Superior temporal gyrus (tissue), 1 donor: ENCODE measurements around the gene PHACTR4.
"Not testable (repeated sequence)": the region's sequence is repeated elsewhere in the genome, so short reads cannot be mapped to it uniquely, and the experiment has no call there.

Experiments used
- DNase-seq: peaks from one replicate; pipeline ENCODE4 v3.0.0-alpha.2; 2016; ENCODE audit errors: extremely low spot score

PHACTR4 gene

DNA sequence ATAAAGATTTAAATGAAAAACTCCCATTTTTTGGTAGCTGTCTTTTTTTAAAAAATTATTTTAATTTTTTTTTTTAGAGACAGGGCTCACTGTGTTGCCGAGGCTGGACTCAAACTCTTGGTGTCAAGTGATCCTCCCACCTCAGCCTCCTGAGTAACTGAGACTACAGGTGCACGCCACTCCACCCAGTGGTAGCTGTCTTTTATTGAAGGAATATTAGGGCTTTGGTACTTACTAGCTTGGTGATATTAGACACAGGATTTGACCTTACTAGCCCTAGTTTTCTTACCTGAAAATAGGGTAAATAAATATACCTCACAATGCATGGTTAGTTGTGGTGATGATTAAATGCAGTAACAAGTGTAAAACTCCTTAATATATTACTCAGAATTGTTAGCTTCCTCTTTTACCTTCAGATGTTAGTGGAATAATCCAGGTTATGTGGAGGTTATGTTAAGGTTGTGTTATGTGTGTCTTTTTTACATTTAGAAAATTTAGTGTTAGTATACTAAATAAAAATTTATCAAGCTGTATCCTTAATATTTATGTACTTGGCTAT is 66.8 kb downstream of the PHACTR4 start:
- no peak for DNase-seq

DNA sequence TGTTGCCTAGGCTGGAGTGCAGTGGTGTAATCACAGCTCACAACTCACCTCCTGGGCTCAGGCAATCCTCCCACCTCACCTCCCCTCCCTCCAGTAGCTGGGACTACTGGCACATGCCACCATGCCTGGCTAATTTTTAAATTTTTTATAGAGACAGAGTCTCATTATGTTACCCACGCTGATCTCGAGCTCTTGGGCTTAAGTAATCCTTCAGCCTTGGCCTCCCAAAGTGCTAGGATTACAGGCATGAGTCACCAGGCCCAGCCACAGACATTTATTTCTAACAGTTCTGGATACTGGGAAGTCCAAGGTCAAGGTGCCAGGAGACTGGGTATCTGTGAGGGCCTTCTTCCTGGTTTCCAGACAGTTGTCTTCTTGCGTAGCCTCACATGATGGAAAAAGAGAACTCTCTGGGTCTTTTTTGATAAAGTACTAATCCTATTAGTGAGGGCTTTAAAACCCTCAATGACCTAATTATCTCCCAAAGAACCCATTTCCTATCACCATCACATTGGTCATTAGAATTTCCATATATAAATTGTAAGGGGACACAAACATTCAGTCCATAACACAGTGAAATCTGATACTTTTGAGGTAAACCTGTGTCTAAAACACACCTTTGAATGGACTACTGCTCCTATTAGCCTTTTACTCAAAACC is 67.9 kb downstream of the PHACTR4 start:
- DNase-seq = no peak

DNA sequence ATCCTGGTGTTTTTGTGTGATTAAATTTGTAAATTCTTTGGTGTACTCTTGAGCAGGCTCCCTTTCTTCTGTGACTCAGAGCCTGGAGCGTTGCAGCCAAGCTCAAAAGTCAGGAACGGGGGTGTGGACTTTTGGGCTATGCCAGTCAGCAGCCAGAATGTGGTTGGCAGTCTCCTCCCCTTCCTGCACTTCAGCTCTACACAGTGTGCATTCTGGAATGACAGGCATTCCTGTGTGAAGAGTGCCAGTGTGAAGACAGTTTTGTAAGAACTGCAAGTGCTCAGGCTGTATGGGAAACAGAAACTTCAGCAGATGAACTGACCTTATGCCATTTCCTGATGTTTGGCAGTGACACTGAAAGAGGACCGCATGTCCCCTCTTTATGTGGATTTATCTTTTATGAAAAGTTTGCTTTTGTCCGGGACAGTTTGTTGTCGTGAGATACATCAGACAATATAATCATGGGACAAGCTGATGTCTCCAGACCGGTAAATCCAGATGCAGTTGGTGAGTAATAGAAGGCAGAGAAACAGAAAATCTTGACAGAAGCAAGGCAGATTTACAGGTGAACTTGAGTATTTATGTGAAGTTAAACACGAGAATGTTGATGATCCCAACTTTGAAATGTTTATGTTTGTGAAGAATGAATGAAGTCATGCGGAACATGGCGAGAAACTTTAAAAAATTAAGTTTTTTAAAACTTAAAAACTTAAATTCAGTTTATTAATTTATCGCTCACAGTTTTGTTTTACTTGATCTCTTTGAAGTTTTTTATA is 68.6 kb downstream of the PHACTR4 start:
- DNase-seq = peak; percentile 25

DNA sequence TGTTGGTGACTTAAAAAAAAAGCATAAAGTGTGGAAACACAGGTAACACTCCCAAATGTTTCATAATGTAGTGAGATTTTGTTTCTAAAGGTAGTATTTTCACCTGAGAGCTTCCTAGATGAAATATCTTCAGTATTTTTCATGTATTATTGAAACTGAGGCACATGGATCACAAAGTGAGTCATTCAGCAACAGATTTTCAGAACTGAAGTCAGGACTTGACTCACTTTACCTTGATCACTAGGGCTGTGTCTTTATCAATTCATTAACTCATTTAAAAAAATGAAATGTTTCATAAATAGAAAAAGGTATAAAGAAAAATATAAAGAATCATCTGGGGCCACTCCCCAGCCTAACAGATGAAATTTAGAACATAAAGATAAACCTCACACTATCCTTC is 69.8 kb downstream of the PHACTR4 start:
- no peak for DNase-seq

DNA sequence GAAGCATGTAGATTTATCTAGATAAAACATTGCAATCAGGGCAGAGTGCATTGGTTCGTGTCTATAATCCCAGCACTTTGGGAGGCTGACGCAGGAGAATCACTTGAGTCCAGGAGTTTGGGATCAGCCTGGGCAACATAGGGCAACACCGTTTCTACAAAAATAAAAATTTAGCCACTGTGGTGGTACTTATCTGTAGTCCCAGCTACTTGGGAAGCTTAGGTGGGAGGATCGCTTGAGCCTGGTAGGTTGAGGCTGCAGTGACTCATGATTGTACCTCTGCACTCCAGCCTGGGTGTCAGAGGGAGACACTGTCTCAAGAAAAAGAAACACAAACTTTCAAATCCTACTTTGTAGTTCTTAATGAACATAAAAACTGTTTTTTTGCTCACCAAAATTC is 72.1 kb downstream of the PHACTR4 start:
- DNase-seq = no peak

DNA sequence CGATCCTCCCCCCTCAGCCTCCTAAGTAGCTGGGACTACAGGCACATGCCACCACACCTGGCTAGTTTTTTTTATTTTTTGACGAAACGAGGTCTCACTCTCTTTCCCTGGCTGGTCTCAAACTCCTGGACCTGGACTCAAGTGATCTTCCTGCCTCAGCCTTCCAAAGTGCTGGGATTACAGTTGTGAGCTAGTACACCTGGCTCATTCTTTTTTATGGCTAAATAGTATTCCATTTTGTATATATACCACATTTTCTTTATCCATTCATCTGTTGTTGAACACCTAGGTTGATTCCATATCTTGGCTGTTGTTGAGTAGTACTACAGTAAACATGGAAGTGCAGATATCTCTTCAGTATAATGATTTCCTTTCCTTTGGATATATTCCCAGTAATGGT is 74.0 kb downstream of the PHACTR4 start:
- no peak for DNase-seq

DNA sequence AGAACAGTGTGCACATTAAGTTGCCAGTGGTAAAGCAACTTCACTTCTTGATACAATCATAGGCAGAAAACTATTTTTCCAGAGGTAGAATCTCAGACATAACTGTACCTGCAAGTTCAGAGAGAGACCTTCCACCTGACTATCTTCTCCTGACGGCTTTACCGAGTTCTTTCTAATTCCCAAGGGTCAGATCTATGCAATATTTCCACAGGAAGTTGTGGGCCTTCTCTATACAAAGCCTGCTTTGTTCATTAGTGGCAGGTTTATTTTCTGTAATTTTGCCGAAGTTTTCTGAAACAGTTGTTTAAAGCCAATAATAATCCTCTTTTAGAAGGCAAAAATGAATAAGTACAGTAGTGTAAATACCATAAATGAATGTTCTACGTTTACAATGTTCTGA is 78.1 kb downstream of the PHACTR4 start:
- no peak for DNase-seq

DNA sequence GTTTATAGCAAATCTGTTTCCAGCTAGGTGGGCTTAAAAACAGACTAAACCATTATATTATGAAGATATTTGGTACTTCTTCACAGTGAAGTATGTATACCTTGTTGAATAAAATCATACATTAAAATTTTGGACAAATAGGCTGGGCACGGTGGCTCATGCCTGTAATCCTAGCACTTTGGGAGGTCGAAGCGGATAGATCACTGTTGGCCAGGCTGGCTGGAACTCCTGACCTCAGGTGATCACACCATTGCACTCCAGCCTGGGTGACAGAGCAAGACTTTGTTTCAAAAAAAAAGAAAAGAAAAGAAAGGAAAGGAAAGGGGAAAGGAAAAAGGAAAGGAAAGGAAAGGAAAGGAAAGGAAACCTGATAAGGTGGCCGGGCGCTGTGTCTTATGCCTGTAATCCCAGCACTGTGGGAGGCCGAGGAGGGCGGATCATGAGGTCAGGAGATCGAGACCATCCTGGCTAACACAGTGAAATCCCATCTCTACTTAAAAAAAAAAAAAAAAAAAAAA is 78.6 kb downstream of the PHACTR4 start:
- DNase-seq = not testable (repeated sequence)

DNA sequence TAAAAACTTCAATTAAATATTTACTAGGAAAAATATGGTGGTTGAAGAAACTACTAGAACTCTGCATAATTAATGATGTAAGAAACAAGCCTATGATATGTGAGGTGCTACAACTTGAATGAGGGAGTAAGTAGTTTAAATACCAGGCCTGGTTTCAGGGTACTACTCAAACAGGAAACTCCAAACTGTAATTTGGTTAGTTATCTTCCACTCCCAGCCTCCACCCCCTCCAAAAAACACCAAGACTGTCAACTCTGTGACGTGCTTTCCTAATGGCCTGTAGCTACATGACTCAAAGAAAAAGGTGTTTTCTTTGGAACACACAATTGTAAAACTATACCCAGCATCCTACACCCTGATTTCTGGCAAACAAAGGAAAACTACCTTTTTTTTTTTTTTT is 80.4 kb downstream of the PHACTR4 start:
- no peak for DNase-seq

DNA sequence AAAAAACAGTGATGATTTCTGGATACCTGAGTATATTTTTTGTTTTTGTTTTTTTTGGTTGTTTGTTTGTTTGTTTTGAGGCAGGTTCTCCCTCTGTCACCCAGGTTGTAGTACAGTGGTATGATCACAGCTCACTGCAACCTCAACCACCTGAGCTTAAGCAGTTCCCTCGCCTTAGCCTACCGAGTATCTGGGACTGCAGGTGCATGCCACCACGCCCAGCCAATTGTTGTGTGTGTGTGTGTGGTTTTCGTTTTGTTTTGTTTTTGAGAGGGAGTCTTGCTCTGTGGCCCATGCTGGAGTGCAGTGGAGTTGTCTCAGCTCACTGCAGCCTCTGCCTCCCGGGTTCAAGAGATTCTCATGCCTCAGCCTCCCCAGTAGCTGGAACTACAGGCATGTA is 81.0 kb downstream of the PHACTR4 start:
- DNase-seq = no peak

DNA sequence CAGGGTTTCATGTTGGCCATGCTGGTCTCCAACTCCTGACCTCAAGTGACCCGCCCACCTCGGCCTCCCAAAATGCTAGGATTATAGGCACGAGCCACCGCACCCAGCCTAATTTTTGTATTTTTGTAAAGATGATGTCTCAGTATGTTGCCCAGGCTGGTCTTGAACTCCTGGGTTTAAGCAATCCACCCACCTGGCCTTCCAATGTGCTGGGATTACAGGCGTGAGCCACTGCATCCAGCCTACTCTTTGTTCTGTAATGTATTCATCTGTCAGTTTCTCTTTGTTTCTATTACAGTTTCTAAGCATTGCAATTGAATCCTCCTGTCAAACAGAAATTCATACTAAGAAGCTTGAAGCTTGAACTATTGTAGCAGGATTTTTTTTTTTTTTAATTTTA is 81.5 kb downstream of the PHACTR4 start:
- no peak for DNase-seq

DNA sequence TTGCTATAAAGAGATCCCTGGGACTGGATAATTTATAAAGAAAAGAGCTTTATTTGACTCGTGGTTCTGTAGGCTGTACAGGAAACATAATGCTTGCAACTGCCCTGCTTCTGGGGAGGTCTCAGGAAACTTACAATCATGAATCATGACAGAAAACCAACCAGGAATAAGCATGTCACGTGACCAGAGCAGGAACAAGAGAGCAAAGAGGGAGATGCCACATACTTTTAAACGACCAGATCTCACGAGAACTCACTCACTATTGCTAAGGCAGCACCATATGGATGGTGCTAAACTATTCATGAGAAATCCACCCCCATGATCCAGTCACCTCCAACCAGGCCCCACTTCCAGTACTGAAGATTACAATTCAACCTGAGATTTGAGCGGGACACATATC is 86.5 kb downstream of the PHACTR4 start:
- DNase-seq = no peak

DNA sequence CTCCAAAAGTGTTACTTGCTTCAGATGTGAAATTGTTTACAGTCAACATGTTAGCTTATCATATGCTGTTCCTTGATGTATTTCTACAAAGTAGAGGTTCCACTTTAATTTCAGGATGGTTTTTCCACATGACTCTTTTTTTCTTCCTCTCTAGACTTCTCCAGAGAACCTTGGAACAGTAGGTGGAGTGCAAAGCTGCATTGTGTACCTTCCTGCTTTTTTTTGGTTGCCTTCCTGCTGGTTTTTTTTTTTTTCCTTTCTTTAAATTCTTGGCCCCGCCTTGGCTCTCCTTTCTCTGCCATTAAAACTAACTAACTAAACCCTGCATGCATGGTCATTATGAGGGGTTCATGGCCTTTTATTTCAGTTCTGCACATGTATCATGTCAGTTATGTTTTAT is 88.1 kb downstream of the PHACTR4 start:
- no peak for DNase-seq

DNA sequence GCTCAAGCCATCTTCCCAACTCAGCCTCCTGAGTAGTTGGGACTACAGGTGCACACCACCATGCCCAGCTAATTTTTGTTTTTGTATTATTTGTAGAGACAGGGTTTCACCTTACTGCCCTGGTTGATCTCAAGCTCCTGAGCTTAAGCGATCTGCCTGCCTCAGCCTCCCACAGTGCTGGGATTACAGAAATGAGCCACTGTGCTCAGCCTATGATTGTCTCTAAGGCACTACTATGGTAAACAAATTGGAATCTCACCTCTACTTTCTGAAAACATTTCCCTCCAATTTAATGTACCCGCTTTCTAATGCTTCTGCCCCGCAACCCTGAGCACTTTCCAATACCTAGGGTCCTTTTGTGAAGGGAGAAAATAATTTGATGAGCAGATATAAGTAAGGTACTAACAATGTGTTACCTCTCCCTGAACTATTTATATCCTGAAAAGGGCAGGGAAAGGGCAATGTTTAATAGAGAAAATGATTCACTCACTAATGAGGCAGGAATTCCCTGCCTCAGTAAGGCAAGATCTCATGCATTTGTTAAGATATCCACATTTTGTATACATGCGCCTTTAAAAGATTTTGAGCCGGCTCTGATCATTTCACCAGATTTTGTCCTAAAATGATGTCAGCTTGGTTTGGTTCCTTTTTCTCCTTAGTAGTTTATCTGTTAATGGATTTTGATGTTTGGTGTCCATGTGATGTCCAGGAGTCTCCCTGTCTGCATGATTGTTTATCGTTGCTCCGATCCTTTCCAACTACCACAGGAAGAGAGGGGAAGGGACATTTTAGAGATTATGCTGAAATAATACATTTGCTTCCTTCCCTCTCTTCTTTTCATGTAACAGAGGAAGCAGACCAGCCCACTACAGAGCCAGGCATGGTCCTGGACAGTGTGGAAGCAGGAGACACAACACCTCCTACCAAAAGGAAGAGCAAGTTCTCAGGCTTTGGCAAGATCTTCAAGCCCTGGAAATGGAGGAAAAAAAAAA is 89.0 kb downstream of the PHACTR4 start:
- DNase-seq = no peak

DNA sequence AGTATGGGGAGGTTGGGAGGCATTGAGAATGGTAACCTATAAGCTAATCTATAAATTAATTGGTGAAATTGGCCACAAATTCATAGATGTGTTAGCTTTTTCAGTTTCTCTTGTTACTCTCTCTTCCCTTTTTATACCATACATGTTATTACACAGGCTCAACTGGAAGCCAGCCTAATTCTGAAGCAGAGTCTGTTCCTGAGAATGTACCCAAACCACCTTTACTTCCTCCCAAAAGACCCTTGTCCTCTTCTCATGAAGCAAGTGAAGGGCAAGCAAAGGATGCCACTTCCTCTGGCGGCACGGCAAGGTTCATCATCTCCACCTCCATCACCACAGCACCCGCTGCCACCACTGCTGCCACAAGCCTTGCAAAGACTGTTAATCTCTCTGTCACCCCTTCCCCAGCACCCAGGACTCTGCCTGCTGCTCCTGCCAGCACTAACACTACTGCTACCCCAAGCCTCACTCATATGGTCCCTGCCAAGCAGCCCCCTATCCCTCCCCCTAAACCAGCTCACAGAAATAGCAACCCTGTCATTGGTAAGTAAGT is 96.8 kb downstream of the PHACTR4 start:
- DNase-seq = no peak

DNA sequence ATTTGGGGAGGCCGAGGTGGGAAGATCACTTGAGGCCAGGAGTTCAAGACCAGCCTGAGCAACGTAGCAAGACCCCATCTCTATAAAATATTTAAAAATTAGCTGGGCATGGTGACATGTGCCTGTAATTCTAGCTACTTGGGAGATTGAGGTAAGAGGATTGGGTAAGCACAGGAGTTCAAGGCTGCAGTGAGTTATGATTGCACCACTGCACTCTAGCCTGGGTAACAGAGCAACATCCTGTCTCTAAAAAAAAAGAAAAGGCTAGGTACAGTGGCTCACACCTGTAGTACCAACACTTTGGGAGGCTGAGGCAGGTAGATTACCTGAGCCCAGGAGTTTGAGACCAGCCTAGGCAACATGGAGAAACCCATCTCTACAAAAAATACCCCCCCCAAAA is 100.6 kb downstream of the PHACTR4 start:
- DNase-seq = no peak

DNA sequence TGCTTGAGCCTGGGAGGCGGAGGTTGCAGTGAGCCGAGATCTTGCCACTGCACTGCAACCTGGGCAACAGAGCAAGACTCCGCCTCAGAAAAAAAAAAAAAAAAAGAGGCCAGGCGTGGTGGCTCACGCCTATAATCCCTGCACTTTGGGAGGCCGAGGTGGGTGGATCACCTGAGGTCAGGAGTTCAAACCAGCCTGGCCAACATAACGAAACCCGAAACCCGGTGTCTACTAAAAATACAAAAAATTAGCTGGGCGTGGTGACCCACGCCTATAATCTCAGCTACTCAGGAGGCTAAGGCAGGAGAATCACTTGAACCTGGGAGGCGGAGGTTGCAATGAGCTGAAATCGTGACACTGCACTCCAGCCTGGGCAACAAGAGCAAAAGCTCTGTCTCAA is 110.0 kb downstream of the PHACTR4 start:
- DNase-seq = not testable (repeated sequence)

DNA sequence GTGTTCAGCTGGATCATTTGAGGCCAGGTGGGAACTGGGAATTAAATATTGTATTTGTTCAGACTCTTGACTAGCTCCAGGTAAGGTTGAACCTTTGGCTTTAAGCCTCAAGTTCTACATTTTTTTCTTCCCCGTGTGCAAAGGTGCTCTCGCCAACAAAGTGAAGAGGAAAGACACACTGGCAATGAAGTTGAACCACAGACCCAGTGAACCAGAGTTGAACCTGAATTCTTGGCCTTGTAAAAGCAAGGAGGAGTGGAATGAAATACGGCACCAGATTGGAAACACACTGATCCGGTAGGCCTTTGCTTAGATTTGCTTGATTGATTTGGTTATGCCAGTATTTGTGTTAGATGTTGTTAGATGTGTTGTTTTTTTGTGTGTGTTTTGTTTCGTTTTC is 110.8 kb downstream of the PHACTR4 start:
- DNase-seq = no peak

DNA sequence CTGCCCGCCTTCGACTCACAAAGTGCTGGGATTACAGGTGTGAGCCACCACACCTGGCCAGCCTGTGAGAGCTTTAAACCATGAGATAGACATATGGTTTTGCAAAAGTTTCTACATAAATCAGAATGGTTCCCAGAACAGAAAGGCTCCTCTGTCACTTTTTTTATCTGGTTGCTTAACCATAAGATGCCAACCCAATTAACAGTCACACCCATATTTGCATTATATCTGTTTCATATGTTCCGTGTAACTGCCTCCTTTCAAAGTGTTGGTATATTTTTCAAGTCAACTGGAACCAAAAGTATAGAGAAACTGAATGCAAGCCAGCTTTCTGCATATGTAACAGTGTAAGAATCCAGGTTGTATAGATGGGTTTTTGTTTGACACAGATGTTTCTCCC is 112.6 kb downstream of the PHACTR4 start:
- DNase-seq = no peak

DNA sequence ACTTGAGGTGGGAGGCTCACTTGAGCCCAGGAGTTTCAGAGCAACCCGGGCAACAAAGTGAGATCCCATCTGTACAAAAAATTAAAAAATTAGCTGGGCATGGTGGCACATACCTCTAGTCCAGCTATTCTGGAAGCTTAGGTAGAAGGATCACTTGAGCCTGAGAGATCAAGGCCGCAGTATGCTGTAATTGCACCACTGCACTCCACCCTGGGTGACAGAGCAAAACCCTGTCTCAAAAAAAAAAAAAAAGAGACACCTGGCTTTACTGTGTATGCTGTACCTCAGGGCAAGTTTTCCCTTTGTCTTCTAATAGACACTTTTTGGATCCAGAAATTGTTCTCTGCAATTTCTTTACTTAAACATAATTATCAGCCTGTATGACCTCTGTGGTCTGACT is 113.2 kb downstream of the PHACTR4 start:
- DNase-seq = no peak

DNA sequence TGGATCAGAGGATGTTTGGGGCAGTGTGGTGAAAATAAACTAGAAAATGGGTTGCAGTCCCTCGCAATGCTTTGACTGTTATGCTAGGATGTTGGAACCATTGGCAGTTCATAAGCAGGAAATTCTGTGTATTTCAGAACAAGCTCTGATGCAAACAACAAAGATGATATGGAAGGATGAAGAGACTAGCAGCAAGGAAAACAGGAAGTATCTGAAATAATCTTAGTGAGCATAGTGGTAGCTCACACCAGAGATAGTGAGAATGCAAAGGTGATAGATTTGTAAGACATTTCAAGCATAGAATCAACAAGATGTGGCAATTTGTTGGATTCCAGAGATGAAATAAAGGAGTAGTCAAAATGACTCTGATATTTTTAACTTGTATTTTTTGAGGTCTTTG is 125.2 kb downstream of the PHACTR4 start:
- DNase-seq = no peak

DNA sequence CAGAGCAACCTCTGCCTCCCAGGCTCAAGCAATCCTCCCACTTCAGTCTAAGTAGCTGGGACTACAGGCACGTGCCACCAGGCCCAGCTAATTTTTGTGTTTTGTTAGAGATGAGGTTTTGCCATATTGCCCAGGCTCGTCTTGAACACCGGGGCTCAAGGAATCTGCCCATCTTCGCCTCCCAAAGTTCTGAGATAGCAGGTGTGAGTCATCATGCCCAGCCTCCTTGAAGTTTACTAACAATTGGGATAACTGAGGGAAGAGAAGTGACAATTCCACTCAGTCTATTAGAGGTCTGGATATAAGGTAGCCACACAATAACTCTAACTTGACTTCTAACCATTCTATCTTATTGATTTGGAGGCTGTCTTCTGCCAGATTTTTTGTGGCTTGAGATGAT is 130.0 kb downstream of the PHACTR4 start:
- no peak for DNase-seq
